Measurements from ENCODE around the gene TAMM41.
"Not testable (repeated sequence)": the region's sequence is repeated elsewhere in the genome, so short reads cannot be mapped to it uniquely, and the experiment has no call there.

Gene TAMM41

DNA sequence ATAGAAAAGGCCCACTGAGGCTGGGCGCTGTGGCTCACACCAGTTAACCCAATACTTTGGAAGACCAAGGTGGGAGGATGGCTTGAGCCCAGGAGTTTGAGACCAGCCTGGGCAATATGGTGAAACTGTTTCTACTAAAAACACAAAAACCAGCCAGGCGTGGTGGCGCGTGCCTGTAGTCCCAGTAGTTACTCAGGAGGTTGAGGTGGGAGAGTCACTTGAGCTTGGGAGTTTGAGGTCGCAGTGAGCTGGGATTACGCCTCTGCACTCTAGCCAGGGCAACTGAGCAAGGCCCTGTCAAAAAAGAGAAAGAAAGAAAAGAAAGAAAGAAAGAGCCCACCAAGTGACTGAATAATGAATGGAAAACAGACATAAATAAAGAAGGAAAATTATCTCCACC lies 32.0 kb downstream of the TAMM41 start:
- no peak for DNase-seq

DNA sequence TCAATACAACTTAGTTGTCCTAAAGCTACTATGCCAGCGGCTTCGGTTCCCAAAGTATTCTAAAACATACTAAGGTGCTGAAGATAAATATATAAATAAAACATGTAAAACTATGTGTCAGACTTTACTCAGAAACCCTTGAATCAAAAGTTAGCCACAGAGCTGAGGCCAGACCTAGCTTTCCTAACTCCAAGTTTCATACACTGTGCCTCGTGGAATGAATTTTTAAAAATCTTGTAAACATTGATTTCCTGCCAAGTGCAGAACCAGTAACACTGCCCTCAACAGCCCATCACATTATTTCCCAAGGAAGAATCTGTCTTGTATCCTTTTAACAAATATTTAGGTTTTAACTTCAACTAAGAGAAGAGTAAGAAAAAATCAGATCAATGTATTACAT lies 36.4 kb downstream of the TAMM41 start:
- DNase-seq: no peak

DNA sequence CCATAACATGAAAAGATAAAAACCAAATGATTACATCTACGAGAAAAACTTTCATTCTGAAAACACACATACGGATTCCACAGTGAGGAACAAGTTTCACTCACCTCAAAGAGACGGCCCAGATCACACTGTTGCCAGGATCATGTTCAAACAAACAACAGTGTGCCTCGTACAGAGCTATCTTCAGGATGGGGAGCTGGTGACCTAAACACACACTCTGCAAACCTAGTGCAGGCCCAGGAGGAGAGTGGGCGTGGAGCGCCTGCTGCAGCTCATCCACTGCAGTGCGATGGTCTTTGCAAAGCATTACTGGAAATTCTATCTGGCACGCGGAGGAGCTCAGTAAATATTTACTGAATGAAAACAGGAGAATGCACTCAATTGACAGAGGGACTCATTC lies 38.5 kb downstream of the TAMM41 start:
- no peak for DNase-seq

DNA sequence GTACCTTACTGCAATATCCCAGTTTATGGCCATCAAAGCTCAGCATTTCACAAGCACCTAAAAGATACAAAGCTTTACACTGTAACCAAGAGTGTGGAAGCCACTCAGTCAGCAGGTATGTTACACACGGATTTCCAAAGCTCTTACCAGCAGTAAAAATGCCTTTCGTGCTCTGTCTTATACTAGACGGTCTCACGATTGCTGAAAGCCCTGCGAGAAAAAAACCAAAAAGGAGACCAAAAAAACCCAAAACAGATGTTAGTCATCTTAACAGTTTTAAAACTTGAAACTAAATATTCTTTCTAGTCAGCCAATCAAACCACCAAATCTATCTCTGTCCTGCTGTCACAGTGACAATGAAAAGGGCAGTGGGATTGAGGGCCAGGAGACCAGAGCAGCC lies 39.0 kb downstream of the TAMM41 start:
- DNase-seq: no peak

DNA sequence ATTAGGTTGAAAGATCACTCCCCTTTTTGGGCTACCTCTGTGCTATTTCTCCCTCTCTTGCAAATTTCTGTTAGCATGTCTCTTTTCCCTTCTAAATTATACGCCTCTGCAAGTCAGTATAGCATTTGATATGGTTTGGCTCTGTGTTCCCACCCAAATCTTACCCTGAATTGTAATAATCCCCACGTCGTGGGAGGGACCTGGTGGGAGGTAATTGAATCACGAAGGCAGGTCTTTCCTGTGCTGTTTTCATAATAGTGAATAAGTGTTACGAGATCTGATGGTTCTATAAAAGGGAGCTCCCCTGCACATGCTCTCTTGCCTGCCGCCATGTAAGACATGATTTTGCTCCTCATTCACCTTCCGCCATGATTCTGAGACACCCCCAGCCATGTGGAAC lies 41.0 kb downstream of the TAMM41 start:
- DNase-seq: no peak

DNA sequence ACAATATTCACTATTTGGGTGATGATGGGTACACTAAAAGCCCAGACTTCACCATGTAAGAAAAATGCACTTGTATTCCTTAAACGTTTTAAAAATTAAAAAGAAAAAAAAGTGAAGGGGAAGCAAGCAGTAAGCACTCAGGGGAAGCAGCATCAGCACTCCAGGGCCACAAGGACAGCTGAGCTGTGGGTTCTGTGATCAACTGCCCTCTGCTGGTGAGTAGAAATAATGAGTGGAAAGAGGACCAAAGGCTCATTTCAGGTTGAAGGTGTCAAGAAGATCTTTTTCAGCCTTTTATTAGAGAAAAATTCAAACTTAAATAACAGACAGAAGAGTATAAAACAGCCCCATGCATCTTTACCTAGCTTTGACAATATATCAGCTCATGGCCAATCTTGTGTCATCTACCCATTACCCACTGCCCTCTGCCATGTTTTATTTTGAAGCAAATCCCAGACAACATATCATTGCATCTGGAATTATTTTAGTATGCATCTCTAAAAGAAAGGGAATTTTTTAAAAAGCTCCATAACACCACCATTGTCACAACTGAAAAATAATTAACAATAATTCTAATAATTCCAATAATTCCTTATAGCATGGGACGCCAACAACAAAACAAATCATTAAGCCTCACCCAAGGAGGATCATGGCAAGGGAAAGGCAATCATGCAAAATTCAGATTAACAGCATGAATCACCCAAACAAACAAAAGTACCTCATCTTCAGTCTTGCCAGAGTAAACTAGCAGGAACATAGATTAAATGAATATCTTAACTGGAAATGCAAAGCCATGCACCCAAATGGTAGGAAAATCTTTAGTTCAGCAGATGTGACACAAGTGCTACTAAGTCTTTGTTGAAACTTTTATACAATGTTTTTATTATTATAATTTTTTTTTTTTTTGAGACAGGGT lies 42.5 kb downstream of the TAMM41 start:
- DNase-seq: no peak

DNA sequence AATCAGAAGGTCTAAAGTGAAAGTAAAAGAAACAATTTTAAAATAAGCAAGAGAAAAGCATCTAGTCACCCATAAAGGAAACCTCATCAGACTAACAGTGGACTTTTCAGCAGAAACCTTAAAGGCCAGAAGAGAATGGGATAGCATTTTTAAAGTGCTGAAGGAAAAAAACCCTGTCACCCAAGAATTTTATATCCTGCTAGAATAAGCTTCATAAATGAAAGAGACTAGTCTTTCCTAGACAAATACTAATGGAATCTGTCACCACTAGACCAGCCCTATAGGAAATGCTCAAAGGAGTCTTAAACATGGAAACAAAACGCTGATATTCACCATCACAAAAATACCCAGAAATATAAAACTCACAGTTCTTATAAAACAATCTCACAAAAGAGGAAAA lies 46.9 kb downstream of the TAMM41 start:
- no peak for DNase-seq

DNA sequence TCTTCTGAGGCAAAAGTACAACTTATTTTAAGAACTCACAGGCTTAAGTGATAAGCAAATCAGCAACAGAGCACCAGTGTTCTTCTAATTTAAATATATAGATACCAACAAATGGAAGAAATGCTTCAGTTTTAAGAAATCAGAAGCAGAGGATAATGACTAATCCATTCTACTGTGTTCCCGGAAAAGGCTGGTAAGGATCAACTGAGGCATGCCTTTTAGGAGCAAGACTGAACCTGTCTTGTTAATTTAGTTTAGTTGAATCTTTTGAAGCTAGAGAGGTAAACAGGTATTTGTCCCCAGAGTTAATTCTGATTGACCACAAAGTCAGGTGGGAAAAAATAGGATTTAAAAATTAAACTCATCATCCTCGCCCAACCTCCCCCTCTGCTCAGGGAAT lies 51.8 kb downstream of the TAMM41 start:
- DNase-seq: no peak

DNA sequence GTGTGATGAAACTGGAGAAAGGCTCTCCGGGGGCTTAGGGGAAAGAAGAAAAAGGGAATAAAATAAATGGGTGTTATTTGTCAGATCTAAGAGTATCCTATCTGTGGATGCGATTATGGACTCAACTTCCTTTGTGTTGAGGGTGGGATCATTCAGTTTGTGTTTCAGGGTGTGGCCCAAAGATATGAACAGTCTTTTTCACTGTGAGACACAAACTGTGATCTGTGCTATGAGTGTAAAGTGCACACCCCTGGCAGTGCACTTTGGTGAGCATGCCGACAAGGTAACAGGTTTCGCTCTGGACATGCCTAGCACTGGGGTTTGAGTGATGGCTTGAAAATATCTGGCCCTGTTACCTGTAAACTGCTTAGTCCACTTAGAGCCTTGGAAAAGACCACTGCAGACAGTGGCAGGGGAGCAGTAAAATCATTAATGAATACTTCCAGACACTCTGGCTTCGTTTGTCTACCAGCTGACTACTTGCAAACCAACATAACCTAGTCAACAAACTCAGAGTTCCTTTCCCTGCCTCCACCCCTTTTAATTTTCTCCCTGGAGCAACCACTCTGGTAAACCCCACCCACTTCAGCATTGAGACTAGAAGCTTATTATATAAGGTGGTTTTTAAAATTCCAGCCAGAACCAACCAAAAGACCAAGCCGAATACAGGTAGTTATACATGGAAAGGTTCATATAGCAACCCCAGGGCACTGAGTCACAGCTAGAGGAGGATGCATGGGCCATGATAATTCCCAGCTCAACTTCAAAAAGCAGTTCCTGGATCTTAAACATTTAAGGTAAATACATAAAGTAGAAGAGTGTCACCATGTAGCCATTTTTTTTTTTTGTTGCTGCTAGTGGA lies 55.1 kb downstream of the TAMM41 start:
- DNase-seq: no peak

DNA sequence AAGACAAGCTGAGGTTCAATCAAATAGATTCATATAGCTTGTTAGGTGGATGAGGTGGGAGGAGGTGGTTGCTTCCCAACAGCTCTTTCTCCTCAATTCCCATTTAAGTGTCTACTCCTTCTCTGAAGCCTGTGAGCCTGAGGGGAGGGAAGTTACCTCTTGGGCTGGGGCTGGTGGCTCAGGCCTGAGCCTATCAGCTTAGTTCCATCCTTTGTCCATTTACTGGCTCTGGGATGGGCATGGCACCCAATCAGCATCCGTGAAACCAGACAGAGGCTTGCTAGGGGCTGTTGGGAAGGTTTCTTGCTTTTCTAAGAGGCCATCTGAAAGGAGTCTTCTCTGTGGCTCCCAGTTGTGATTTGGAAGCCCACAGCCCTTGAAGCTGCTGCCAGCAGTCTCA lies 57.3 kb downstream of the TAMM41 start:
- no peak for DNase-seq

DNA sequence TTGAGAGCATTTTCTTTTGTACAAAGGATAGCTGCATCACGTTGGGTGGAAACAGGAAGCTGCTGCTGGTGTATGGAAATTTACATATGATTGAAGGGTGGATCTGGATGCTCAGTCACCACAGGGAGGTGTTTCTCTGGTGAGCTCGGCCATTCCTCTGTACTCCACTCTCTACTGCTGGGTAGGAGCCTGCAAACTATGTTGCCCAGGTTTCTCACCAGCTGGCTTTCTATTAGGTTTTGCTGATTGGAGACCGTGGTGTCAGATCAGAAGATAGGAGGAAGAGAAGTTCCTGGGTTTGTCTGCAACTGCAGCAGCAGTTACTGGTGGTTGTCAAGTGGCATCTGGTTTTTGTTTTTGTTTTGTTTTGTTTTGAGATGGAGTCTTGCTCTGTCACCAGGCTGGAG lies 61.7 kb downstream of the TAMM41 start:
- no peak for DNase-seq

DNA sequence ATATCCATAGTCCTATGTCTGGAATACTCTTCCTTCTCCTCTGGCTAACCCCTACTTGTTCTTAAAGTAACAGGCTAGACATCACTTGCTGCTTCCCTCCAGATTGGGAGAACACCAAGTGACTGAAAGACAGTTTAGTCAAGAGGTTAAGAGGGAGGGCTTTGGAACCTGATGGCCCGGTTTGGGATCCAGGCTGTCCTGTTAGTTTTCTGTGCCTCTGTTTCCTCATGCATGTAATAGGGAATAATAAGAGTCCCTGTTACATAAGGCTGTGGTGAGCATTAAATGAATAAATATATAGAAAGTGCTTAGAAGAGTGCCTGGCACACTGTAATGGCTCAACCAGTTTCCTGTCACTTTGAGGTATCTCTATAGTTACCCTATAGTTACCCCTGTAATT lies 66.3 kb downstream of the TAMM41 start:
- DNase-seq: no peak

DNA sequence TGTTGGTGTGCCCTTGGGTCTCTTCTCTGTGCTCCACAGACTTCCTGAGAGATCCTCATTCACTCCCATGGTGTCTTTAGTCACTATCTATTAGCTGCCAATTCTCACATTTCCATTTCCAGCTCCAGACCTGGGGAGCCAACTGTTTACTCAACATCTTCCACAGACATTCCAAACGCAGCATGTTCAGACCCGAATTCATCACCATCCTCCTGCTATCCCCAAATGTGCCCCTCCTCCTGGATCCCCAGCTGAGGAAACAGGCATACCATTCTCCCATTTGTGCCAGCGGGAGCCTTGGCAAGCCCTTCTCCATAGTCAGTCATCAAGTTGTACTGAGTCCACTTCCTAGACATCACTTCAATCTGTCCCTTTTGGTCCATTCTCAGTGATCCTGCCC lies 67.1 kb downstream of the TAMM41 start:
- DNase-seq: no peak

DNA sequence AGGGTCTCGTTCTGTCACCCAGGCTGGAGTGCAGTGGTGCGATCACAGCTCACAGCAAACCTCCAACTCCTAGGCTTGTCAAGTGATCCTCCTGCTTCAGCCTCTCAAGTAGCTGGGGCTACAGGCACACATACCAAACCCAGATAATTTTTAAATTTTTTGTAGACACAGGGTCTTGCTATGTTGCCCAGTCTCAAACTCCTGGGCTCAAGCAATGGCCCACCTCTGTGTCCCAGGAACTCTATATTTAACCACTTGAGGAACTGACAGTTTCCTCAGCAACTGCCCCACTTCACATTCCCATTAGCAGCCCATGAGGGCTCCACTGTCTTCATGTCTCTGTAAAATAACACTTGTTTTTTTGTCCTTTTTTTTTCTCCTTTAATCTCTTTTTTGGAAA lies 68.4 kb downstream of the TAMM41 start:
- no peak for DNase-seq

DNA sequence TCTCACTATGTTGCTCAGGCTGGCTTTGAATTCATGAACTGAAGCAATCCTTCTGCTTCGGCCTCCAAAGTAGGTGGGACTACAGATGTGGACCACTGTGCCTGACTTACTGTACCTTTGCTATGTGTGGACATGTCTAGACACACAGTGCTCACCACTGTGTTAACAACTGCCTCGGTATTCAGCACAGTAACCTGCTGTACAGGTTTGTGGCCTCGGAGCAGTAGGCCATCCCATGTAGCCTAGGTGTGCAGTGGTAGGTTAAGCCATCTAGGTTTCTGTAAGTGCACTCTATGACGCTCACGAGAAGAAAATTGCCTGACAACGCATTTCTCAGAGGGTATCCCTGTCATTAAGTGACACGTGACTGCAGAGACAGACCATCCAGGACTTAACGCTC lies 70.3 kb downstream of the TAMM41 start:
- DNase-seq: no peak

DNA sequence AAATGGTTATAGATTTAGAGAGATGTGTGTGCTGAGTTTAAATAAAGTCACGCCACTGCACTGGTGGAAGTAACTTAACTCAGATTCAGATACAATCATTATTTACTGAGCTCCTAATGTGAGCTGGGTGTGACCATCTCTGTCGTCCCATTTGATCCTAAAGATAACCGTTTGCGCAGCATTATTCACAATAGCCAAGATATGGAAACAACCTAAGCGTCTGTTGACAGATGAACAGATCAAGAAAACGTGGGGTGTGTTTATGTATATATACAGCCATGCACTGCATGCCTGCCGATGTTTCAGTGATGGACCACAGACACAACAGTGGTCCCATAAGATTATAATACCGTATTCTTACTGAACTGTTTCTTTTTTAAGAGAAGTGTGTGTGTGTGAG lies 71.2 kb downstream of the TAMM41 start:
- no peak for DNase-seq

DNA sequence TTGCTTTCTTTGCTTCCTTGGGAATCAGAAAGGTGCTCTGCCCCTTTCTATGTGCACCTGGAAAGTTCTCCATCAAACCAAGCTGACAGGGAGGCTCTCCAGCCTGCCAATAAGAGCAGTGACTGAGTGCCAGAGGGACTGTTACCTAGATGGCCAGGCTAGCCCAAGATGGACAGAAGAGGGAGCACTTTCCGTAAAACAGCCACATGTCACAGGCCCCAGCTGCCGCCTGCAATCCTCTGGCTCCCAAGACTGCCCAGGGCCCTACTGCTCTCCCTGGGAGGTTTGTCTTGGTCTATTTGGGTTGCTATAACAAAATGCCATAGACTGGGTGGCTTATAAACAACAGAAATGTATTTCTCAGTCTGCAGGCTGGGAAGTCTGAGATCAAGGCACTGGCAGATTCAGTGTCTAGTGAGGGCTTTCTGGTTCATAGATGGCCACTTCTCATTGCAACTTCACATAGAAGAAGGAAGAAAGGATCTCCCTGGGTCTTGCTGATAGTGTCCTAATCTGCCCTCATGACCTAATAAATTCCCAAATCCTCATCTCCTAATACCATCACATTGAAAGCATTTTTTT lies 72.3 kb downstream of the TAMM41 start:
- DNase-seq: no peak

DNA sequence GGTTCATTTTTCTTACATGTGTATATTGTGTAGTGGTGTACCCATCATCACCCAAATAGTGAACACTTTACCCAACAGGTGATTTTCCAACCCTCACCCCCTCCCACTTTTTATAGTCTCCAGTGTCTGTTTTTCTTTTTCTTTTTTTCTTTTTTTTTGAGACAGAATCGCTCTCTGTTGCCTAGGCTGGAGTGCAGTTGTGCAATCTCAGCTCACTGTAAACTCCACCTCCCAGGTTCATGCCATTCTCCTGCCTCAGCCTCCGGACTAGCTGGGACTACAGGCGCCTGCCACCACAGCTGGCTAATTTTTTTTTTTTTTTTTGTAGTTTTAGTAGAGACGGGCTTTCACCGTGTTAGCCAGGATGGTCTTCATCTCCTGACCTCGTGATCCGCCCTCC lies 74.8 kb downstream of the TAMM41 start:
- DNase-seq: not testable (repeated sequence)

DNA sequence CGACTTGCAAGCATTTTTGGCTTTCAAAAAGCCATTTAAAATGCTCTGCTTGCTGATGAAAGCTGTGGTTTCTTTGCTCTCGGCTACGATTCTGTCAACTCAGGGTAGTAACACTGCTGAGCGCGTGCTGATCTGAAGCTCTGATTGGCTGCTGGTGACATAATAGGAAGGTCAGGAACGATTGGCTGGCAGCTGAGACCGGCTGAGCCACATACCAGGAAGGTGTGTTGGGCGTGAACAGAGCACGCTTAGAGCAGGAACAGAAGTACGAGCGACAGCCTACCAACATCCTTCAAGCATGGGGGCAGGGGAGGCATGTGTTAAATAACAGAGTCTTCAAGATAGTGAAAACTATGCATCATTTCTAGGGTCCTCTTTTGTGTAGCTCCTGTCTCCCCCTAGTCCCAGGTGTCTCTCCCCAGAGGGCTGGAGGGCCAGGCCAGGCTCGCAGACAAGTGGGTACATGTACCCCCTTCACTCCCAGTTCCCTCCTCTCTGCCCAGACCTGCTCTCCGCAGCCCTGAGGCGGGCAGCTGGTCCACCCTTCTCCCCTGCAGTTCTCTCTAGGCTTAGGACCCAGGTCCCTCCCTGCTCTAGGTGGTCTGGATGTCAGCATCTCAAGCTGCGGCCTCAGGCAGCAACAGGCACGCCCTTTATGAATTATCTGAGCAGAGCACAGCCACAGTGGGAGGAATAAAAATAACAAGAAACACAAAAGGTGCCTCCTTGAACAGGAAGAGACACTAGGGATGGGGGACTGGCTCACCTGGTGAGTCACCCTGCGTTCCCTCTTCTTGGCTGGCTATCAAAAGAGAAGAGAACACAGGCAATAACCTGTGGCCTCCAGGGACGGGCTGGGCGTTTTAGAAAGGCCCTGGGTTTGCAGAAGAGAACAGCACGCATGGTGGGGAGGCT lies 76.0 kb downstream of the TAMM41 start:
- DNase-seq: peak; percentile 18

DNA sequence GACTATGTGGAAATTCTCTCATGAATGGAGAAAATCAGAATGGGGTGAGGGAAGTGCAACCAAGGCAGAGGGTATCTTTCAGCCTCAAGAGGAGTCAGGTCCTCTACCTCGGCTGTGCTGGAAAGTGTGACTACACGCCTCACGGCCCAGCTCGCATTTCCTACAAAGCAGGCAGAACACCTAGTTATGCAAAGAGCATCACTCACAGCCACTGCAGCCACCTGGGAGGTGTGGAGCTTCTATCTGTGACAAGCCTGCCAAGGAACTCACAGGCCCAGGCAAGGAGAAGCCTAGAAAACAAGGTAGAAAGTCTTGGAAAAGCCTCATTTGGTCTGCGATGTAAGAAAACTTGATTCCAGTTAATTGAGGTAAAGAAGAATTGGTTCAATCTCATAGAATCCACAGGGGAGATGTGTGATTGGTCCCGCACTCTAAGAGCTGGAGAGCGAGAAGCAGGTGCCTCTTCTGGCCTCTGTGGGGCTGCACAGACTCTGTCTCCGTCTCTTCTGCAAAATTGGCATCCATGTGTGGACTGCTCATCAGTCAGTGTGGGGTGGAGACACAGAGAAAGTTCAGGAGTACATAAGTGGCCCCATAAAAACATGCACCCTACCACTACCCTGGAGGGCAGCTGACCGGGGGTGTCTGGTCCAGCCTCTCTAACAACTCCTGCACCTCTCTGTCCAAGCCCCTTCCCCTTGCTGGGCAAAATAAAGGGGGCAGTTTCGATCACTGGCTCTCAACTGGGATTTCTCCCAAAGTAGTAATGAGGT lies 76.8 kb downstream of the TAMM41 start:
- no peak for DNase-seq

DNA sequence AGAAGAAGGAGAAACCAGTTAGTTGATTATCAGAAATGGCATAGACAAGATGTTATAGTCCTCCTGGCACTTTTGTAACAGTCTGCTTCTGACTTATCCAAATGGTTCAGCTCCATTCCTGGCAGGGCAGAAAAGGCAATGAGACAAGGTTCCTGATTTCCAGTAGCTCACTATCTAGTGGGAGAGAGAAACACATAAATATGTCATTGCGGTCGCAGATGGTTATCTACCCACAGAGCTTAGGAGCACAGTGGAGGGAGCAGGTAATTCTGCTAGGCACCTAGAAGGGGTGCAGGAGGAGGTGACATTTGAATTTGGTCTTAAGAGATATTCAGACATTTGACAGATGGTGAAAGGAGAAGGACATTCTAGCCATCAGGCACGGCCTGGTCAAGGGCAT lies 78.1 kb downstream of the TAMM41 start:
- no peak for DNase-seq

DNA sequence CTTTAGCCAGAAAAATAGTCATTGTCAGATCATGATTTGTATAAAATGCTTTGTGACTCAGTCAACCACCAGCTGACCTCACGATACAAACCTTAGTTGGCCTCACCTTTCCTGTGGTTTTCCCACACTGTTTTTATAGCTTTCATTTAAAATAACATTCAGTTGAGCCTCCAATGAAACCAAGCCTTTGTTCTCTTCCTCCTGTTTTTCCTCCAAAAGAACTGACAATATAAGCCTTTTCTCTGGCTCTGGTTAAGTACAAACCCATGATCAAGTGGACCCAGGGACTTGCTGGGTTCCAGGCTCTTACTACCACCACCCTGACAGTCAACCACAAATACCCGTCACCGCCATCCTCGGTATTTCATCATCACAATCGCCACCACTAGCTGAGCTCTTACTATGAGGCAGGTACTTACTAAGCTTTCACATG lies 81.7 kb downstream of the TAMM41 start:
- DNase-seq: no peak
